Measurements from ENCODE around the gene TSHZ2. TPM values are rescaled to one million over a fixed set of nuclear protein-coding genes. Genes with fewer than 3 reads are reported as not detected.

TSHZ2 gene
- total RNA-seq, 1 experiment from 2014 or later, result 0.07 TPM

DNA sequence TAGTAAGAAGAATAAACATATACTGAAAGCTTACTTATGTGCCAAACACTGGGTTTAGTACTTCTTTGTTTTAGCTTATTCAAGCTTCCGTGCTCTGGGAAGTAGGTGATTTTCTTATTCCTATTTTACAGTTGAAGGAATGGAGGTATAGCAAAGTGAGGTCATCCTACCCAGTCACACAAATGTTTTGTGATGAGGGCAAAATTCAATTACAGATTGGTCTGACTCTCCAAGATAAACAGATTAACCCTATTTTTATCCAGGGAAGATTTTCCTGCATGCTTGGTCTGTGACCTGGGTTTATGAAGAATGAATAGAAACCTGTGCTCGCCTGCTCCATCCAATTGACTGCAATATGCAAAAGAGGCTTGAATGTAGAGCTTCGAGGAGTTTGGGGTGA is 311.4 kb downstream of the TSHZ2 start:
- Histone ChIP-seq H4K8ac (replicated peaks; ENCODE audit: insufficient read length, low read depth, low read length) (no peak overlapping the region), H2BK12ac (ENCODE audit: insufficient read length, low read depth, low read length) (no peak overlapping the region), H2BK15ac (ENCODE audit: low read depth, low read length) (no peak overlapping the region), H3K23ac (ENCODE audit: insufficient read length, low read depth, low read length) (no peak overlapping the region), H2AFZ (ENCODE audit: low read length) (no peak overlapping the region), H2BK5ac (ENCODE audit: insufficient read length, low read length) (no peak overlapping the region), H2BK20ac (ENCODE audit: low read depth, low read length, poor library complexity, severe bottlenecking) (no peak overlapping the region), H4K20me1 (ENCODE audit: control insufficient read depth, insufficient read depth, insufficient read length) (no peaks in the 10 kb centered on the region), H3K9me3 (ENCODE audit: control insufficient read depth, low read depth, low read length) (no peaks in the 10 kb centered on the region), H2AK5ac (ENCODE audit: insufficient read length, low read length) (no peak overlapping the region), H3K18ac (ENCODE audit: insufficient read length, low read depth, low read length) (no peak overlapping the region), H3K4ac (ENCODE audit: low read depth, low read length) (no peak overlapping the region), H3T11ph (ENCODE audit: low read length) (no peak overlapping the region), H4K5ac (ENCODE audit: insufficient read length, low read depth, low read length) (no peak overlapping the region), H3K4me2 (ENCODE audit: insufficient read depth, insufficient read length, low read length) (peak overlapping the region; percentile 28), H3K27me3 (ENCODE audit: insufficient read depth, low read length) (no peaks in the 10 kb centered on the region), H3K27ac (ENCODE audit: insufficient read length, low read depth, low read length) (no peak overlapping the region), H3K14ac (ENCODE audit: insufficient read depth, low read length) (no peak overlapping the region), H4K91ac (ENCODE audit: insufficient read length, low read depth, low read length) (no peak overlapping the region), H3K56ac (ENCODE audit: insufficient read length, low read depth, low read length) (no peak overlapping the region), H3K23me2 (ENCODE audit: insufficient read length, low read depth, low read length, poor library complexity, severe bottlenecking) (peaks cover 3% of the 10 kb centered on the region), H3K79me1 (ENCODE audit: insufficient read depth, low read depth, low read length, poor library complexity, severe bottlenecking) (no peaks in the 10 kb centered on the region), H2BK120ac (ENCODE audit: low read depth, low read length, poor library complexity, severe bottlenecking) (no peak overlapping the region), H3K79me2 (ENCODE audit: insufficient read depth, low read length) (no peaks in the 10 kb centered on the region), H3K4me1 (ENCODE audit: insufficient read depth, low read length) (peaks cover 15% of the 10 kb centered on the region), H3K9ac (ENCODE audit: extremely low read depth, insufficient read length, low read length) (no peak overlapping the region)
- Mint-ChIP-seq H3K9me3 (peaks cover 0 to 4% of the 10 kb centered on the region in 2 experiments; a peak in 1 of 5 replicates), H3K36me3 (ENCODE audit: insufficient read depth in 1 of 3, low read depth in 3 of 3) (no peaks in the 10 kb centered on the region; a peak in 1 of 7 replicates), H3K27me3 (ENCODE audit: low read depth) (peaks cover 8% of the 10 kb centered on the region), H3K27ac (no peak overlapping the region), H3K4me3 (no peak overlapping the region), H3K4me1 (peaks cover 50 to 51% of the 10 kb centered on the region in 2 experiments)
- TF ChIP-seq, protein P1, sequence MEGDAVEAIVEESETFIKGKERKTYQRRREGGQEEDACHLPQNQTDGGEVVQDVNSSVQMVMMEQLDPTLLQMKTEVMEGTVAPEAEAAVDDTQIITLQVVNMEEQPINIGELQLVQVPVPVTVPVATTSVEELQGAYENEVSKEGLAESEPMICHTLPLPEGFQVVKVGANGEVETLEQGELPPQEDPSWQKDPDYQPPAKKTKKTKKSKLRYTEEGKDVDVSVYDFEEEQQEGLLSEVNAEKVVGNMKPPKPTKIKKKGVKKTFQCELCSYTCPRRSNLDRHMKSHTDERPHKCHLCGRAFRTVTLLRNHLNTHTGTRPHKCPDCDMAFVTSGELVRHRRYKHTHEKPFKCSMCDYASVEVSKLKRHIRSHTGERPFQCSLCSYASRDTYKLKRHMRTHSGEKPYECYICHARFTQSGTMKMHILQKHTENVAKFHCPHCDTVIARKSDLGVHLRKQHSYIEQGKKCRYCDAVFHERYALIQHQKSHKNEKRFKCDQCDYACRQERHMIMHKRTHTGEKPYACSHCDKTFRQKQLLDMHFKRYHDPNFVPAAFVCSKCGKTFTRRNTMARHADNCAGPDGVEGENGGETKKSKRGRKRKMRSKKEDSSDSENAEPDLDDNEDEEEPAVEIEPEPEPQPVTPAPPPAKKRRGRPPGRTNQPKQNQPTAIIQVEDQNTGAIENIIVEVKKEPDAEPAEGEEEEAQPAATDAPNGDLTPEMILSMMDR (conservative IDR thresholded peaks at IDR 0.05), result no peak
- no peak for DNase-seq
- WGBS (ENCODE audit: extremely low coverage, insufficient read length, low lambda C conversion rate), result no CpG with 5 or more reads among the region's 3 CpGs

All from H9 (cell line).